Measurements from ENCODE around the gene IQCF5.

Gene IQCF5

DNA sequence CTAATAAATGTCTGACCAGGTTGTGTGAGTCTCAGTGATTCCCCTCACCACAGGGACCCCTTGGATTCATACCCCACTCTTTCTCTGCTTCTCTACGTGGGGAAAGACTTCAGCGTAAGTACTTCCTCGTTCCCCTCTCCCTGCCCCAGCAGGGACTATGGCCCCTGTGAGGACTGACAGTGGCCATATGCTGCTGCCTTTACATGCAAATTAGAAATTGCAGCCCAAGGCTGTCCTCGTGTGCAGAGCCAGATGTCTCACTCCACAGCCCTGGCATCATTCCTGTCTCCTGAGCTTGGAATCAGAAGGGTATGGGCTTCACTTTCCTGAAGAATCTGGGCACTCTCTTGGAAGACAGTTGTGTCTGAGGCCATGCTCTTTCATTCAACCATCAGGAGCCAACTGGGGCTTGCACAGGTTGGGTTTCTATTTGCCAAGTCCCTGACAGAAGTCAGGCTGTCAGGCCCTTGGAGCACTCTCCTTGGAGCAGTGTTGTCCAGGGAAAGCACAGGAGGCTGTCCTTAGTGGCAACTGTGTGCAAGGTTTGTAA is 44.5 kb downstream of the IQCF5 start:
- no peak overlapping the region for H3K4me3 ChIP-seq (replicated peaks; ENCODE audit: low read depth, low read length)
- no peak for DNase-seq (ENCODE audit: low read depth)
- TF ChIP-seq, protein P1, sequence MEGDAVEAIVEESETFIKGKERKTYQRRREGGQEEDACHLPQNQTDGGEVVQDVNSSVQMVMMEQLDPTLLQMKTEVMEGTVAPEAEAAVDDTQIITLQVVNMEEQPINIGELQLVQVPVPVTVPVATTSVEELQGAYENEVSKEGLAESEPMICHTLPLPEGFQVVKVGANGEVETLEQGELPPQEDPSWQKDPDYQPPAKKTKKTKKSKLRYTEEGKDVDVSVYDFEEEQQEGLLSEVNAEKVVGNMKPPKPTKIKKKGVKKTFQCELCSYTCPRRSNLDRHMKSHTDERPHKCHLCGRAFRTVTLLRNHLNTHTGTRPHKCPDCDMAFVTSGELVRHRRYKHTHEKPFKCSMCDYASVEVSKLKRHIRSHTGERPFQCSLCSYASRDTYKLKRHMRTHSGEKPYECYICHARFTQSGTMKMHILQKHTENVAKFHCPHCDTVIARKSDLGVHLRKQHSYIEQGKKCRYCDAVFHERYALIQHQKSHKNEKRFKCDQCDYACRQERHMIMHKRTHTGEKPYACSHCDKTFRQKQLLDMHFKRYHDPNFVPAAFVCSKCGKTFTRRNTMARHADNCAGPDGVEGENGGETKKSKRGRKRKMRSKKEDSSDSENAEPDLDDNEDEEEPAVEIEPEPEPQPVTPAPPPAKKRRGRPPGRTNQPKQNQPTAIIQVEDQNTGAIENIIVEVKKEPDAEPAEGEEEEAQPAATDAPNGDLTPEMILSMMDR (IDR thresholded peaks at IDR 0.05; ENCODE audit: low read length, missing control alignments), result no peak

DNA sequence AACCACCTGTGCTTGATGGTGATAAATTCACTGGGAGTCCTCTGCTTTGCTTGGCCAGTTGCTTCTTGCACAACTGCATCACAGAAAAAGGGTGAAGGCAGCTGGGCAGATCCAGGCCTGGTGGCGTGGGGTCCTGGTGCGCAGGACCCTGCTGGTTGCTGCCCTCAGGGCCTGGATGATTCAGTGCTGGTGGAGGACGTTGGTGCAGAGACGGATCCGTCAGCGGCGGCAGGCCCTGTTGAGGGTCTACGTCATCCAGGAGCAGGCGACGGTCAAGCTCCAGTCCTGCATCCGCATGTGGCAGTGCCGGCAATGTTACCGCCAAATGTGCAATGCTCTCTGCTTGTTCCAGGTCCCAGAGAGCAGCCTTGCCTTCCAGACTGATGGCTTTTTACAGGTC is 45.1 kb downstream of the IQCF5 start:
- H3K4me3 ChIP-seq (replicated peaks; ENCODE audit: low read depth, low read length), result no peak overlapping the region
- TF ChIP-seq, protein P1 (IDR thresholded peaks at IDR 0.05; ENCODE audit: low read length, missing control alignments), result no peak
- no peak for DNase-seq (ENCODE audit: low read depth)

DNA sequence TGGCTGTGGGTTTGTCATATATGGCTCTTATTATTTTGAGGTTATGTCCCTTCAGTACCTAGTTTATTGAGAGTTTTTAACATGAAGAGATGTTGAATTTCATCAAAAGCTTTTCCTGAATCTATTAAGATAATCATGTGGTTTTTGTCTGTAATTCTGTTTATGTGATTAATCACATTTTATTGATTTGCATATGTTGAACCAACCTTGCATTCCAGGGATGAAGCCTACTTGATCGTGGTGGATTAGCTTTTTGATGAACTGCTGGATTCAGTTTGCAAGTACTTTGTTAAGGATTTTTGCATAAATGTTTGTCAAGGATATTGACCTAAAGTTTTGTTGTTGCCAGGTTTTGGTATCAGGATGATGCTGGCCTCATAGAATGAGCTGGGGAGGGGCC is 47.1 kb downstream of the IQCF5 start:
- TF ChIP-seq, protein P1 (IDR thresholded peaks at IDR 0.05; ENCODE audit: low read length, missing control alignments), result no peak
- no peak for DNase-seq (ENCODE audit: low read depth)
- no peak overlapping the region for H3K4me3 ChIP-seq (replicated peaks; ENCODE audit: low read depth, low read length)
